GM12864 (cell line): ENCODE data around the gene RPP14.
"Not testable (repeated sequence)": the region's sequence is repeated elsewhere in the genome, so short reads cannot be mapped to it uniquely, and the experiment has no call there.

Experiments
- DNase-seq: peaks from one replicate; pipeline ENCODE4 v3.0.0-alpha.2; 2011; ENCODE audit warnings: low read depth
- H3K4me3 ChIP-seq: 2 replicates; pipeline ENCODE4 v1.5.1; 2011; ENCODE audit warnings: mild to moderate bottlenecking, low read depth, low read length, control low read depth
- TF ChIP-seq, protein P1 (sequence below): IDR thresholded peaks from 2 replicates; pipeline ENCODE4 v1.5.1; 2011; ENCODE audit warnings: low read depth, mild to moderate bottlenecking, moderate library complexity, low read length, control low read depth, inconsistent platforms; ENCODE audit errors: missing control alignments

Gene RPP14

GRCh38 chr3:58266577-58266976, 39.5 kb upstream of the RPP14 start:
- no peak for DNase-seq
- TF ChIP-seq, protein P1, sequence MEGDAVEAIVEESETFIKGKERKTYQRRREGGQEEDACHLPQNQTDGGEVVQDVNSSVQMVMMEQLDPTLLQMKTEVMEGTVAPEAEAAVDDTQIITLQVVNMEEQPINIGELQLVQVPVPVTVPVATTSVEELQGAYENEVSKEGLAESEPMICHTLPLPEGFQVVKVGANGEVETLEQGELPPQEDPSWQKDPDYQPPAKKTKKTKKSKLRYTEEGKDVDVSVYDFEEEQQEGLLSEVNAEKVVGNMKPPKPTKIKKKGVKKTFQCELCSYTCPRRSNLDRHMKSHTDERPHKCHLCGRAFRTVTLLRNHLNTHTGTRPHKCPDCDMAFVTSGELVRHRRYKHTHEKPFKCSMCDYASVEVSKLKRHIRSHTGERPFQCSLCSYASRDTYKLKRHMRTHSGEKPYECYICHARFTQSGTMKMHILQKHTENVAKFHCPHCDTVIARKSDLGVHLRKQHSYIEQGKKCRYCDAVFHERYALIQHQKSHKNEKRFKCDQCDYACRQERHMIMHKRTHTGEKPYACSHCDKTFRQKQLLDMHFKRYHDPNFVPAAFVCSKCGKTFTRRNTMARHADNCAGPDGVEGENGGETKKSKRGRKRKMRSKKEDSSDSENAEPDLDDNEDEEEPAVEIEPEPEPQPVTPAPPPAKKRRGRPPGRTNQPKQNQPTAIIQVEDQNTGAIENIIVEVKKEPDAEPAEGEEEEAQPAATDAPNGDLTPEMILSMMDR = no peak
- H3K4me3 ChIP-seq = no peak overlapping the region

DNA sequence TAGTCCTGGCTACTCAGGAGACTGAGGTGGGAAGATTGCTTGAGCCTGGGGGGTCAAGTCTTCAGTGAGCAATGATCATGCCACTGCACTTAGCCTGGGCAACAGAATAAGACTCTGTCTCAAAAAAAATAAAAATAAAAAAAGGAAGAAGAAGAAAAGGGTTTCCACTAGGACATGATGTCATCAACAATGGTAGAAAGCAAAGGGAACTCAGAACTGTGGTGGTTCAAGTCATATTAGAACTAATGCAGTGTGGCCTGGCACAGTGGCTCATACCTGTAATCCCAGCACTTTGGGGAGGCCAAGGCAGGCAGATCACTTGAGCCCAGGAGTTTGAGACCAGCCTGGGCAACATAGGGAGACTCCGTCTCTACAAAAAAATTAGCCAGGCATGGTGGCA, 38.5 kb upstream of the RPP14 start:
- not testable (repeated sequence) for H3K4me3 ChIP-seq, DNase-seq

DNA sequence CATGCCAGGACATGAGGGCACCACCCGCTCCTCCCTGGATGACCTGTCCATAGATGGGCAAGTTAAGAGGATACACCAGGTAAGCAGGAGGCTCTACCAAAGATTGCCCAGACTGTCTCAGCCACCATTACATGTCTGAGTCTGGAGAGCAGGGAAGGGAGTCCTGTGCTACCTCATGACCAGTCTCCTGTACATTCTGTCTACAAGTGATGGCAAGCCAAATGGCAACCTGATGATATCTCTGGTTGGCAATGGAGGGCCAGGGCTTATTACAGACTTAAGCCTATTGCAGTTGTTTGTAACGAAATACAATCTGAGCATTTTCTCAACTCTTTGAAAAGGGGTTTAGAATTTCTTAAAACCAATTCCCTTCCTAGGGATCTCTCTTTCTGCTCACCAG, 36.7 kb upstream of the RPP14 start:
- TF ChIP-seq, protein P1 = no peak
- H3K4me3 ChIP-seq = no peak overlapping the region
- DNase-seq = no peak

DNA sequence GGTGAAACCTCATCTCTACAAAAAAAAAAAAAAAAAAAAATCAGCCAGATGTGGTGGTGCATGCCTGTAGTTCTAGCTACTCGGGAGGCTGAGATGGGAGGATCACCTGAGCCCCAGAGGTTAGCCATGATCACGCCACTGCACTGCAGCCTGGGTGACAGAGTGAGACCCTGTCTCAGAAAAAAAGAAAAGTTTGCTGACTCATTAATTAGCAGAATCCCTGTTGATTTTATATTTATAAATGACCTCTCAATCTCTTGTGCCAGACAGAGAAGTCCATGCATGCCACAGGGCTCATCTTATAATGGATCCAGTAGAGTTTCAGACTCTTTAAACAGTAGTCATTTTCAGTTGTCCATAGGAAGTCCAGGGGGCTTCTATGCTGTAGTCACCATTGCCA, 35.6 kb upstream of the RPP14 start:
- no peak overlapping the region for H3K4me3 ChIP-seq
- no peak for DNase-seq
- TF ChIP-seq, protein P1 = no peak

- DNase-seq = no peak
- no peak overlapping the region for H3K4me3 ChIP-seq
- TF ChIP-seq, protein P1 = no peak
These were observed 34.0 kb upstream of the RPP14 start for GRCh38 chr3:58271901-58272501.

DNA sequence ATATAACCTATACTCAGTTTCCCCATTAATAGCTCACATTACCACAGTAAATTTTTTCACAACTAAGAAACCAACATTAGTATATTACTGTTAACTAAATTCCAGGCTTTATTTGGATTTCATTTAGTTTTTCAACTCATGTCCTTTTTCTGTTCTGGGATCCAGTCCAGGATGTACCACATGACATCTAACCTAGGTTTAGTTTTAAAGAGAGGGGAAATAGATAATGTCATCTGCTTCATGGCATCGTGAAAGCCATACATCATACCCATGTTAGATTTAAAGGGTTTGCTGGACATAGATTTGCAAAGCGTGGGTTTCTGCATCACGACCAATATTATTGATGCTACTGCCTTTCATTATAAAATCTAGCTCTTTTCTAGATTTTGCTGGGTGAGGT, 33.2 kb upstream of the RPP14 start:
- no peak overlapping the region for H3K4me3 ChIP-seq
- TF ChIP-seq, protein P1 = no peak
- no peak for DNase-seq

DNA sequence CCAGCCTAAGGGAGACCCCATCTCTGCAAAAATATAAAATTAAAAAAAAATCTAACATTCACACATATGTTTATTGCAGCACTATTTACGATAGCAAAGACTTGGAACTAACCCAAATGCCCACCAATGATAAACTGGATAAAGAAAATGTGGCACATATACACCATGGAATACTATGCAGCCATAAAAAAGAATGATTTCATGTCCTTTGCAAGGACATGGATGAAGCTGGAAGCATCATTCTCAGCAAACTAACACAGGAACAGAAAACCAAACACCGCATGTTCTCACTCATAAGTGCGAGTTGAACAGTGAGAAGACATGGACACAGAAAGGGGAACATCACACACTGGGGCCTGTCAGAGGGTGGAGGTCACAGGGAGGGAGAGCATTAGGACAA, 32.7 kb upstream of the RPP14 start:
- H3K4me3 ChIP-seq, DNase-seq: not testable (repeated sequence)

DNA sequence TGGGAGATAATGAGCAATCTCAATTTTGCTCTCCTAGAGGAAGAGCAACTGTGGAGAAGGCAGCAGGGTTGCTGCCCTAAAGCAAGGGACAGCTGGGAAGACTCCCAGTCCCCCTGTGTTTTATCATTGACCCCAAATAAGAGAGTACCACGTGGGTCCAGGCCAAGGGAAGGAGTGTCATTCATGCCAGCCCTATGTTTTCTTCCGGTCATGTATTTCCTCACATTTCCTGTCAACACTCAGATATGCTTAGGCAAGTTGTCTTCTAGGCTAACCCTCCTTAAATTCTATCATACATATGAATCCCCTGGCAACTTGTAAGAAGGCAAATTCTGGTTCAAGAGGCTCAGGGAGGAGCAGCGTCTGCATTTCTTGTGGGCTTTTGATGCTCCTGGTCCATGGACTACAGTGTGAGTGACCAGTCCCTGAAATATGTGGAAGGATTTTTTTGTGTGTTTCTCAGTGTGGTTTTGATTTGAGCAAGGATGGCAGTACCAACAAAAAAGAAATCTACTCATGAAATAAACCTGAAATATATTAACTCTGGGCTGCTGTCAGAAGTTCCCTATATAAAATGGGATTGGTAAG, 31.9 kb upstream of the RPP14 start:
- TF ChIP-seq, protein P1 = no peak
- no peak overlapping the region for H3K4me3 ChIP-seq
- no peak for DNase-seq
